Raji (cell line): ENCODE measurements around the gene DNAH10.

Source experiments
- POLR2A ChIP-seq: IDR thresholded peaks from 2 replicates; pipeline ENCODE4 v1.6.1; 2011; ENCODE audit warnings: low read depth, low read length, control low read depth; ENCODE audit not compliant: insufficient read depth

The DNAH10 gene

DNA sequence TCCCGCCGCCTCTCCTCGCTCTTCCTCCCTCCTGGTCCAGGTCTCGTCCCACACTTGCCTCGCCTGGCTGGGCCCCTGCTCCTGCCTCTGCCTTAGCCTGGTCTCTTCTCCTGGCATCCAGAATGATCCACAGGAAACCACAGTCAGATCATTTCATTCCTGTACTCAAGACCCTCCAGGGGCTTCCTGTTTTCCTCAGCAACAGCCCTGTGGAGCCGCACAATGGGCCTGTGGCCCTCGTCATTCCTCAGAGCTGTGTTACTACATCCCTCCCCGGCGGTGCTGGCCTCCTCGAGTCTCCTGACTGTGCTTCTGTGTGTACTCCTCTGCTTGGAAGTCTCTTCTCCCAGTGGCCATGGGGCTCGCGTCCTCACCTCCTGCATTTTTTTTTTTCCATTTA, 29.9 kb upstream of the DNAH10 start:
- TF ChIP-seq POLR2A = no peak

GRCh38 chr12:123733229-123733628, 28.9 kb upstream of the DNAH10 start:
- no peak for TF ChIP-seq POLR2A

GRCh38 chr12:123734268-123734667, 27.8 kb upstream of the DNAH10 start:
- no peak for TF ChIP-seq POLR2A

DNA sequence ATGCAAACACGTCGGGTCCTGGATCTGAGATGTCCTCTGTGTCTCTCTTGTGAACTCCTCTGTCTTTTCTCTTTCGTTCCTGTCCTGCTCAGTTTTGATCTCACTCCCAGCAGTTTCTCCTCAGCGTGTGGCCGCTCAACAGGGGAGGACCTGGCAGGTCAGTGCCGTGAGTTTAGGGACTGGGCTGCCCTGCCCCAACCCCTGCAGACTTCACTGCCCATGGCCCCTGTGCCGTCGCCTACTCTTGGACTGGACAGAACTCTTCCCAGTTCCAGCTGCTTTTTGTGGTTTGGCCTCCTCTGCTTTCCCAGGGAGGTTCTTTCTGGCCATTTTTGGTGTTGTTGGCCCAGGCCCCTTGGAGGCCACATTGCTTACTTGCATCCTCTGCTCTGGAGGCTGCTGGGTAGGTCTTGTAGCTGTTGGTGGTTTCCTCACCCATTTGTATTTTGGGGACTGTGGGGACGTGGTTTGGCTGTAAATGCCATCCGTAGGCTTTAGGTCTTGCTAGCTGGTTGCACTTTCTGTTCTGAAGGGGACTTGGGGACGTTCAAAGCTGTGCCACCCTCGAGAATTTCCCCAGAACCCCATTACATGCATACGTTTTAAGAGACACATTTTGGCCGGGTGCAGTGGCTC, 20.0 kb upstream of the DNAH10 start:
- TF ChIP-seq POLR2A = no peak

GRCh38 chr12:123743002-123743401, 19.1 kb upstream of the DNAH10 start:
- TF ChIP-seq POLR2A = no peak

GRCh38 chr12:123744836-123745235, 17.3 kb upstream of the DNAH10 start:
- TF ChIP-seq POLR2A = no peak

DNA sequence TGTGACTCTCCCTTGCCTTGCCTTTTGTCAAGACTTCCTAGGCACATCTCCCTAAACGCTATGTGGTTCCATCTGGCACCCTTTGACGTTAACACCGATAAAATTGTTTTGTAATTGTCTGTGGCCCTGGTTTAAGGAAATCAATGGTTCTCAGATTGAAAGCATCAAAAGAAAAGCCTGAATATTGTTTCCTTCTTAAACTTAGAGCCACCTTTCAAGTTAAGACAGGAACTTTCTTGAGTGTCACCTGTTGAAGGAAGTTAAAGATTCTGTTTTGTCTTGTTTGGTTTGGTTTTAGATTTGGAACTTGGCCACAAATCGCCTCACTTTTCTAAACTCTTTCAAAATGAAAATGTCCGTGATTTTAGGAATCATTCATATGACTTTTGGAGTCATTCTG, 14.8 kb upstream of the DNAH10 start:
- TF ChIP-seq POLR2A = no peak

DNA sequence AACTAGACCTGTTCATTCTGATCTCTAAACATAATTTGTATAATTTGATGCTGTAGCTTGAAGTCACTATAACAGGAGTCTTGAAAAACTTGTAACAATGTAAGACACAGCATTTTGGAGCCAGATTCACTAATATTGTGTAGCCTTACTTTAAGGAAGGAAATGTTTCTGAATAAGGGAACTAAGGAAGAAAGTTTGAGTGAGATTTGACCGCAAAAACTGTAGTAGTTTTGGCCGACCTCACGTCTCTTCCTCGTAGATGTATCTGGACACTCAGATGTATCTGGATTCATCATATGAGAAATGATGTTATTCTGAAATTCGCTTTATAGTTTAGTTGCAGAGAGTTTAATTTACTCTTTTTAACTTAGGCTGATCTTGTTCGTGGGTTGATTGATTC, 13.9 kb upstream of the DNAH10 start:
- TF ChIP-seq POLR2A = no peak

DNA sequence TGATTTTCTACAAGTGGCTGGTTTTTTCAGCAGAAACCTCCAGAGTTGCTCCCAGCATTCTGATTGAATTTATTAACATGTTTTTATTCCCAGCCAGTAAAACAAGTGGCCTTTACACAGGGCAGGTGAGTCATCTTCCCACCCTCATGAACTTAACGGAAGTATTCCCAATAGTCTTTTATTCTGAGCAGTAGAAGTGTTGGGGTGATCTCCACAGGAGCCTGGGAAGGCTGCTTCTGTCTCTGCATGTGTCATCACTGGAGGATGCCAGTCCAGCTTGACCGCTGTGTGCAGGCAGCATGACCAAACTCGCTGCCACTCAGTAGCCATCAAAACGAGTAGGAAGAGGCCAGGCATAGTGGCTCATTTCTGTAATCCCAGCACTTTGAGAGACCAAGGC, 13.4 kb upstream of the DNAH10 start:
- TF ChIP-seq POLR2A = no peak

- TF ChIP-seq POLR2A = no peak
Measured at GRCh38 chr12:123749355-123749754, 12.7 kb upstream of the DNAH10 start.

- no peak for TF ChIP-seq POLR2A
Measured at GRCh38 chr12:123750159-123750656, 11.9 kb upstream of the DNAH10 start.

DNA sequence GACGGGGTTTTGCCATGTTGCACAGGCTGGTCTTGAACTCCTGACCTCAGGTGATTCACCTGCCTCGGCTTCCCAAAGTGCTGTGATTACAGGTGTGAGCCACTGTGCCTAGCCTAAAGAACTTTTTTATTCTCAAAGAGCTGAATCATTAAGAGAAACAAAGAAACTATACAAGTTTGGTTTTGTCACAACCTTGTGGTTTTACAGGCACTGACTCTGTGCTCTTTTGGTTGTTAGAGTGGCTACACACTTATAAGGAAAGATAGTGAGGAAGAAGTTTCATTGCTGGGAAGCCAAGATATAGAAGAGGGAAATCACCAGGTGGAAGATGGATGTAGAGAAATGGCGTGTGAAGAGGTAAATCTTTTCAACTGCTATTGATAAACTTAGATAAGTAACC, 10.1 kb upstream of the DNAH10 start:
- TF ChIP-seq POLR2A = no peak

- no peak for TF ChIP-seq POLR2A
Measured at GRCh38 chr12:123754041-123754772, 7.9 kb upstream of the DNAH10 start.

- no peak for TF ChIP-seq POLR2A
Measured at GRCh38 chr12:123757561-123757960, 4.5 kb upstream of the DNAH10 start.

- TF ChIP-seq POLR2A = no peak
Measured at GRCh38 chr12:123760267-123760938, 1.7 kb upstream of the DNAH10 start.

DNA sequence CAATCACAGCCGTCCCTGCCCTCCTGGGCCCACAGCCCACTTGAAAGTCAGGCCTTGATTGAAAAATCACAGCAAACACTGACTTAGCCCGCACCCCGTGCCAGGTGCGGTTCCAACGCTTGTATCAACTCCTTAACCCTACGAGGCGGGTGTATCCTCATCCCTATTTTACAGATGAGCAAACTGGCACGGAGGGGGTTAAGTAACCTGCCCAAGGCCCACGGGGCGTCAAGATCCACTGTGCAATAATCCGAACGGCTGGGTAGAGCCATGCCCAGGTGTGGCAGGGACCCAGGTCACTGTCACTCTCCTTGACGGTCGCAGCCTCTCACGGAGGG, 583 bp downstream of the DNAH10 start:
- no peak for TF ChIP-seq POLR2A

GRCh38 chr12:123763093-123763492, 992 bp downstream of the DNAH10 start:
- no peak for TF ChIP-seq POLR2A

- no peak for TF ChIP-seq POLR2A
Measured at GRCh38 chr12:123764109-123764508, 2.0 kb downstream of the DNAH10 start.
